Nephron (organoid): ENCODE results near the gene CREBRF.
A peak's percentile ranks its signal among the peaks of the same experiment; 100 is the strongest.
"Not testable (repeated sequence)": the region's sequence is repeated elsewhere in the genome, so short reads cannot be mapped to it uniquely, and the experiment has no call there.

ENCODE experiments used
- H3K27ac Mint-ChIP-seq, 3 experiments: 2 replicates each; pipeline ENCODE4 v1.8.0; 2020; ENCODE audit warnings: mixed read lengths in 3 of 3, mild to moderate bottlenecking in 2 of 3, moderate library complexity in 1 of 3
- H3K27me3 Mint-ChIP-seq: 2 replicates; pipeline ENCODE4 v1.8.0; 2021; ENCODE audit warnings: low read depth, mild to moderate bottlenecking, moderate library complexity, mixed read lengths
- H3K36me3 Mint-ChIP-seq: 2 replicates; pipeline ENCODE4 v1.8.0; 2020; ENCODE audit warnings: low read depth, mixed read lengths
- H3K4me1 Mint-ChIP-seq: 2 replicates; pipeline ENCODE4 v1.8.0; 2020; ENCODE audit warnings: mixed read lengths
- H3K4me3 Mint-ChIP-seq, 3 experiments: 2 replicates each; pipeline ENCODE4 v1.8.0; 2020; ENCODE audit warnings: mild to moderate bottlenecking in 3 of 3, mixed read lengths in 3 of 3, moderate library complexity in 2 of 3
- H3K9me3 Mint-ChIP-seq: 2 replicates; pipeline ENCODE4 v1.8.0; 2020; ENCODE audit warnings: mixed read lengths
- TF ChIP-seq, protein P1 (sequence below), 3 experiments: fragments of 200-600 bp; sonication (generic); IDR thresholded peaks; one replicate each; pipeline ENCODE4 v1.5.0; 2021; ENCODE audit warnings: antibody characterized with exemption in 3 of 3; ENCODE audit not compliant: unreplicated experiment in 3 of 3

Gene CREBRF

DNA sequence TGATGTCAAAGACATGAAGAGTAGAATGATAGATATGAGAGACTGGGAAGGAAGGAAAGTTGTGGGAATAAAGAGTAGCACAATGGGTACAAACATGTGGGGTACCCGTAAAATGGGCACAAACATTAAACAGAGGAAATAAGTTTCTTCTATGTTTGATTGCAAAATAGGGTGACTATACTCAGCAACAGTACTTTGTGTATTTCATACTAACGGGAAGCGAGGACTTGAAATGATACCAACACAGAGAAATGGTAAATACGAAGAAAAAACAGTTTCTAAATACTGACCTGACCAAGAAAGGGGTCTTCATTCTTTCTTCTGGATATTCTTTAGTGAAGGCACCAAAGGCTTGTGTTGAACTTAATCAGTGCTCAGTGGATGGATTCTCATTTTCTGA, 41.5 kb upstream of the CREBRF start:
- Mint-ChIP-seq H3K4me1 (peaks cover 21% of the 10 kb centered on the region), H3K36me3 (peaks cover 4% of the 10 kb centered on the region), H3K27ac (no peak overlapping the region), H3K27me3 (no peaks in the 10 kb centered on the region), H3K9me3 (no peaks in the 10 kb centered on the region), H3K4me3 (no peak overlapping the region)
- TF ChIP-seq, protein P1, sequence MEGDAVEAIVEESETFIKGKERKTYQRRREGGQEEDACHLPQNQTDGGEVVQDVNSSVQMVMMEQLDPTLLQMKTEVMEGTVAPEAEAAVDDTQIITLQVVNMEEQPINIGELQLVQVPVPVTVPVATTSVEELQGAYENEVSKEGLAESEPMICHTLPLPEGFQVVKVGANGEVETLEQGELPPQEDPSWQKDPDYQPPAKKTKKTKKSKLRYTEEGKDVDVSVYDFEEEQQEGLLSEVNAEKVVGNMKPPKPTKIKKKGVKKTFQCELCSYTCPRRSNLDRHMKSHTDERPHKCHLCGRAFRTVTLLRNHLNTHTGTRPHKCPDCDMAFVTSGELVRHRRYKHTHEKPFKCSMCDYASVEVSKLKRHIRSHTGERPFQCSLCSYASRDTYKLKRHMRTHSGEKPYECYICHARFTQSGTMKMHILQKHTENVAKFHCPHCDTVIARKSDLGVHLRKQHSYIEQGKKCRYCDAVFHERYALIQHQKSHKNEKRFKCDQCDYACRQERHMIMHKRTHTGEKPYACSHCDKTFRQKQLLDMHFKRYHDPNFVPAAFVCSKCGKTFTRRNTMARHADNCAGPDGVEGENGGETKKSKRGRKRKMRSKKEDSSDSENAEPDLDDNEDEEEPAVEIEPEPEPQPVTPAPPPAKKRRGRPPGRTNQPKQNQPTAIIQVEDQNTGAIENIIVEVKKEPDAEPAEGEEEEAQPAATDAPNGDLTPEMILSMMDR (IDR thresholded peaks at IDR 0.05; ENCODE audit: unreplicated experiment in 3 of 3), result no peak

DNA sequence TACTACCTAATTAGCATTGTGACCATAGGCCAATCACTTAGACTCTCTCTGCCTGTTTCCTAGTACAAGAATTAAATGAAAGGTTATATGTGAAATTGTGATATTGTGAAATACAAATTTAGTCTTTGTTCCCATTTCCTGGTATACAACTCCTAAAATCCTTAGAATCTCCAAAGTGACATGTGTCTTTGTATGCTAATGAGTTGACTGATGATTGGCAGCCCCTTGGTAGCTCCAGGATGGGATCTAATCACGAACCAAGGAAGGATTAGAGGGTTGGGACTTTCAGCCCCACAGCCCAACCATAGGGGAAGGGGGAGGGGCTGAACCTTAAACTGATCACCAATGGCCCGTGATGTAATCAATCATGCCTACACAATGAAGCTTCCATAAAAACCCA, 41.0 kb upstream of the CREBRF start:
- Mint-ChIP-seq H3K27ac (no peak overlapping the region), H3K4me1 (peaks cover 16% of the 10 kb centered on the region), H3K4me3 (no peak overlapping the region), H3K27me3 (no peaks in the 10 kb centered on the region), H3K36me3 (peaks cover 9% of the 10 kb centered on the region), H3K9me3 (no peaks in the 10 kb centered on the region)
- TF ChIP-seq, protein P1 (IDR thresholded peaks at IDR 0.05; ENCODE audit: unreplicated experiment in 3 of 3), result no peak

DNA sequence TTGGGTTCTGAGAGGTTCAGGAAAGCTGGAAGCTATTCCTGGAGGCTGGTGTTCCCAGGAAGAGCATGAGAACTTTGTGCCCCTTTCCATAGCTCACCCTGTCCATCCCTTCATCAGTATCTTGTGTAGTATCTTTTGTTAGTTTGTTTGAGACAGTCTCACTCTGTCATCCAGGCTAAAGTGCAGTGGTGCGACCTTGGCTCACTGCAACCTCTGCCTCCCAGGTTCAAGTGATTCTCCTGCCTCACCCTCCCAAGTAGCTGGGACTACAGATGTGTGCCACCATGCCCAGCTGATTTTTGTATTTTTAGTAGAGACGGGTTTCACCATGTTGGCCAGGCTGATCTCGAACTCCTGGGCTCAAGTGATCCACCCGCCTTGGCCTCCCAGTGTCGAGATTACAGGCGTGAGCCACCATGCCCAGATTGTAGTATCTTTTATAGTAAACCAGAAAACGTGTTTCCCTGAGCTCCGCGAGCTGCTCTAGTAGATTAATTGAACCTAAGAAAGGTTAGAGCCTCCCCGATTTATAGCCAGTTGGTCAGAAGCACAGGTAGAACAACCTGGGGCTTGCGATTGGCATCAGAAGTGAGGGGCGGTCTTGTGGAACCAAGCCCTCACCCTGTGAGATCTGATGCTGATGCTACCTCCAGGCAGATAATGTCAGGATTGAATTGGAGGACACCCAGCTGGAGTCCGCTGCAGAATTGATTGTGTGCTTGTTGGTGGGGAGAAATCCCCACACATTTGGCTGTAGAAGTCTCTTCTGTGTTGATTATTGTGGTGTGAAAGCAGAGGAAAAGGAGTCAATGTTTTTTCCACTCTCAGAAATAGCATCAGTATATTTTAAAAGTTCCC, 40.3 kb upstream of the CREBRF start:
- peaks cover 10% of the 10 kb centered on the region for H3K4me1 Mint-ChIP-seq
- no peaks in the 10 kb centered on the region for H3K27me3 Mint-ChIP-seq
- H3K36me3 Mint-ChIP-seq, result peaks cover 14% of the 10 kb centered on the region
- no peak overlapping the region for H3K4me3 Mint-ChIP-seq
- H3K27ac Mint-ChIP-seq, result peak overlapping the region; percentile 14 to 68 (median 32)
- H3K9me3 Mint-ChIP-seq, result no peaks in the 10 kb centered on the region
- TF ChIP-seq, protein P1 (IDR thresholded peaks at IDR 0.05; ENCODE audit: unreplicated experiment in 3 of 3), result no peak

DNA sequence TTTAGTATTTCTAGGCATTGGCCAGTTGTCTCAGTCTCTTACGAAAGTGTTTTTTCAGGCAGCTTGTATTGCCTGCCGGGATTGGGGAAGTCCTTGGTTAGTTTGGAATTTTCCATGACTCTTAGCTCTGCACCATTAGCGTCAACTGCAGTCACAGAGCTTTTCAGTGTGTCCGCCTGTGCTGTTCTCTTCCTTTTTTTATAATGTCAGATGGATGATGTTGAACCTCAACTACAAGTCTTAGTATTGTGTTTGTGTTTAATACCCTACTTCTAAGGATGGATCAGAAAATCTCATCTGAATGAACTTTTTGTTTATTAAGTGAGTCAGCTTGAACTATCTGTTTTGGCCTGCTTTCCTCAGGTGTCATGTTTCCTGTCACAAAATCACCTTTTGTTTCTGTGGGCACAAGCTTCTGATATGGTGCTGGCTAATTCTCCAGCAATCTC, 39.5 kb upstream of the CREBRF start:
- Mint-ChIP-seq H3K4me1 (peaks cover 10% of the 10 kb centered on the region), H3K4me3 (no peak overlapping the region), H3K27me3 (no peaks in the 10 kb centered on the region), H3K9me3 (no peaks in the 10 kb centered on the region), H3K27ac (peak overlapping the region; percentile 14 to 68 (median 32)), H3K36me3 (peaks cover 22% of the 10 kb centered on the region)
- TF ChIP-seq, protein P1 (IDR thresholded peaks at IDR 0.05; ENCODE audit: unreplicated experiment in 3 of 3), result no peak

DNA sequence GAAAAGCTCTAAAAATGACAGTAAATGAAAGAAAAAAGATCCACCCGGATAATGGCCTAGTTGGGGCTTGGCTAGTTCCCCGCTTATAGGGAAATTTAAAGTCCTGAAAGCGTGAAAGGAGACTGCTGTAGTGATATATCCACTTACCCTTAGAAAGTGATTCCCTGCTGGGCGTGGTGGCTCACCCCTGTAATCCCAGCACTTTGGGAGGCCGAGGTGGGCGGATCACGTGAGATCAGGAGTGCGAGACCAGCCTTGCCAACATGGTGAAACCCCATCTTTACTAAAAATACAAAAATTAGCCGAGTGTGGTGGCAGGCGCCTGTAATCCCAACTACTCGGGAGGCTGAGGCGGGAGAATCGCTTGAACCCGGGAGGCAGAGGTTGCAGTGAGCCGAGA, 39.1 kb upstream of the CREBRF start:
- H3K4me1 Mint-ChIP-seq, result peaks cover 10% of the 10 kb centered on the region
- peak overlapping the region in 2 of 3 experiments; percentile 32 to 68 for H3K27ac Mint-ChIP-seq
- H3K9me3 Mint-ChIP-seq, H3K27me3 Mint-ChIP-seq, H3K4me3 Mint-ChIP-seq: not testable (repeated sequence)
- peaks cover 26% of the 10 kb centered on the region for H3K36me3 Mint-ChIP-seq

DNA sequence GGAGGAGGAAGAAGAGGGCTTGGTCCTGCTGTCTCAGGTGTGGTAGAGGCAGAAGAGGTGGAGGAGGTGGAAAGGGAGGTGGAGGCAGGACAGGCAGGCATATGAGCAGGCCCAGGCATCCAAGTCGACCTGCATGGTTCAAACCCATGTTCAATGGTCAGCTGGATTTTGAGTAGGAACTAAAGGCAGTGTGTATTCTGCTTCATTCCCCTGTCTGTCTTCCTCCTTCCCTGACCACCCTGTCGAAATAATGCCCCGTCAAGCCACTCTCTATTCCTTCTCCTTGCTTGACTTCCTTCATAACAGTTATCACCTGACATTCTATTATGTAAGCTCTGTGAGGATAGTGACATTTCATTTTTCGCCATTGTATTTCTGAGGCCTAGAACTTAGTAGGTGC, 37.8 kb upstream of the CREBRF start:
- H3K27me3 Mint-ChIP-seq, result no peaks in the 10 kb centered on the region
- TF ChIP-seq, protein P1 (IDR thresholded peaks at IDR 0.05; ENCODE audit: unreplicated experiment in 3 of 3), result no peak
- H3K9me3 Mint-ChIP-seq, result no peaks in the 10 kb centered on the region
- no peak overlapping the region for H3K27ac Mint-ChIP-seq
- H3K4me1 Mint-ChIP-seq, result peaks cover 10% of the 10 kb centered on the region
- no peak overlapping the region for H3K4me3 Mint-ChIP-seq
- H3K36me3 Mint-ChIP-seq, result peaks cover 31% of the 10 kb centered on the region
